Mesenchymal stem cell (in vitro differentiated cells and primary cell): ENCODE data around the gene DNAH2.

Experiments
- DNase-seq: peaks from one replicate; pipeline ENCODE4 v3.0.0-alpha.2; 2013
- H2AFZ ChIP-seq: one replicate; pipeline ENCODE4 v1.6.1; 2013; ENCODE audit warnings: low read depth, mild to moderate bottlenecking, control low read depth, inconsistent platforms, low read length, moderate library complexity
- H2AK5ac ChIP-seq: 2 replicates; pipeline ENCODE4 v1.6.1; 2013; ENCODE audit warnings: low read length, moderate library complexity, mild to moderate bottlenecking, inconsistent platforms; ENCODE audit not compliant: severe bottlenecking
- H2BK120ac ChIP-seq: one replicate; pipeline ENCODE4 v1.6.1; 2013; ENCODE audit warnings: low read depth, mild to moderate bottlenecking, inconsistent platforms, low read length, moderate library complexity
- H2BK12ac ChIP-seq, 2 experiments: one replicate each; pipeline ENCODE4 v1.6.1; 2013; ENCODE audit warnings: inconsistent platforms in 2 of 2, low read length in 2 of 2, mild to moderate bottlenecking in 2 of 2, moderate library complexity in 2 of 2, control low read depth in 1 of 2
- H2BK15ac ChIP-seq: one replicate; pipeline ENCODE4 v1.6.1; 2013; ENCODE audit warnings: mild to moderate bottlenecking, low read depth, inconsistent platforms; ENCODE audit not compliant: poor library complexity, severe bottlenecking
- H2BK5ac ChIP-seq: 2 replicates; pipeline ENCODE4 v1.6.1; 2013; ENCODE audit warnings: low read depth, mild to moderate bottlenecking, low read length, control low read depth, inconsistent platforms; ENCODE audit not compliant: poor library complexity, severe bottlenecking
- H3K14ac ChIP-seq, 2 experiments: one replicate each; pipeline ENCODE4 v1.6.1; 2013; ENCODE audit warnings: inconsistent platforms in 2 of 2, low read length in 2 of 2, control low read depth in 1 of 2, mild to moderate bottlenecking in 1 of 2, moderate library complexity in 1 of 2
- H3K18ac ChIP-seq, 2 experiments: one replicate each; pipeline ENCODE4 v1.6.1; 2013; ENCODE audit warnings: inconsistent platforms in 2 of 2, low read length in 2 of 2, control low read depth in 1 of 2, low read depth in 1 of 2, mild to moderate bottlenecking in 1 of 2
- H3K23ac ChIP-seq, 2 experiments: one replicate each; pipeline ENCODE4 v1.6.1; 2013; ENCODE audit warnings: inconsistent platforms in 2 of 2, low read length in 2 of 2, mild to moderate bottlenecking in 2 of 2, moderate library complexity in 2 of 2, control low read depth in 1 of 2
- H3K27ac ChIP-seq: 2 replicates; pipeline ENCODE4 v1.5.1; 2013; ENCODE audit warnings: mild to moderate bottlenecking, moderate library complexity, low read length, control low read depth, inconsistent platforms; ENCODE audit not compliant: poor library complexity, severe bottlenecking
- H3K27me3 ChIP-seq, 2 experiments: 2 replicates each; pipeline versions ENCODE4 v1.6.1 to v1.7.0; 2013; ENCODE audit warnings: low read length in 2 of 2, mild to moderate bottlenecking in 2 of 2, moderate library complexity in 2 of 2, control low read depth in 1 of 2, inconsistent platforms in 1 of 2; ENCODE audit not compliant: control insufficient read depth in 1 of 2, insufficient read depth in 1 of 2
- H3K36me3 ChIP-seq, 2 experiments: 2 replicates each; pipeline versions ENCODE4 v1.6.1 to v1.7.0; 2013; ENCODE audit warnings: low read length in 2 of 2, control low read depth in 1 of 2, inconsistent platforms in 1 of 2, low read depth in 1 of 2, mild to moderate bottlenecking in 1 of 2; ENCODE audit not compliant: insufficient read depth in 2 of 2, control insufficient read depth in 1 of 2
- H3K4ac ChIP-seq, 2 experiments: one replicate each; pipeline ENCODE4 v1.6.1; 2013; ENCODE audit warnings: inconsistent platforms in 2 of 2, low read length in 2 of 2, mild to moderate bottlenecking in 2 of 2, moderate library complexity in 2 of 2, control low read depth in 1 of 2, low read depth in 1 of 2
- H3K4me1 ChIP-seq: 2 replicates; pipeline ENCODE4 v1.6.1; 2013; ENCODE audit warnings: low read depth, low read length, control low read depth; ENCODE audit not compliant: control insufficient read depth, insufficient read depth
- H3K4me2 ChIP-seq: 2 replicates; pipeline ENCODE4 v1.6.1; 2013; ENCODE audit warnings: low read length, mild to moderate bottlenecking, inconsistent platforms; ENCODE audit not compliant: poor library complexity, severe bottlenecking
- H3K4me3 ChIP-seq, 2 experiments: 2 replicates each; pipeline versions ENCODE4 v1.5.1 to v1.7.0; 2013; ENCODE audit warnings: low read length in 2 of 2, mild to moderate bottlenecking in 2 of 2, control low read depth in 1 of 2, low read depth in 1 of 2; ENCODE audit not compliant: insufficient read depth in 1 of 2
- H3K79me1 ChIP-seq: replicated peaks from 2 replicates; pipeline ENCODE4 v1.6.1; 2013; ENCODE audit warnings: mild to moderate bottlenecking, control low read depth, low read length, inconsistent platforms; ENCODE audit not compliant: poor library complexity, severe bottlenecking
- H3K9ac ChIP-seq: 2 replicates; pipeline ENCODE4 v1.7.0; 2013; ENCODE audit warnings: mild to moderate bottlenecking, low read length, moderate library complexity
- H3K9me3 ChIP-seq: 2 replicates; pipeline ENCODE4 v1.7.0; 2013; ENCODE audit warnings: mild to moderate bottlenecking, low read length; ENCODE audit not compliant: control insufficient read depth
- H4K8ac ChIP-seq: one replicate; pipeline ENCODE4 v1.6.1; 2013; ENCODE audit warnings: inconsistent platforms, mild to moderate bottlenecking, low read length, moderate library complexity
- H4K91ac ChIP-seq: one replicate; pipeline ENCODE4 v1.6.1; 2013; ENCODE audit warnings: mild to moderate bottlenecking, low read length, inconsistent platforms
- WGBS: methylation state at CpG from one replicate; pipeline ENCODE4 v1.1.7; 2013; ENCODE audit warnings: mixed read lengths; 5-methylcytosine and 5-hydroxymethylcytosine counted together

DNAH2 gene

DNA sequence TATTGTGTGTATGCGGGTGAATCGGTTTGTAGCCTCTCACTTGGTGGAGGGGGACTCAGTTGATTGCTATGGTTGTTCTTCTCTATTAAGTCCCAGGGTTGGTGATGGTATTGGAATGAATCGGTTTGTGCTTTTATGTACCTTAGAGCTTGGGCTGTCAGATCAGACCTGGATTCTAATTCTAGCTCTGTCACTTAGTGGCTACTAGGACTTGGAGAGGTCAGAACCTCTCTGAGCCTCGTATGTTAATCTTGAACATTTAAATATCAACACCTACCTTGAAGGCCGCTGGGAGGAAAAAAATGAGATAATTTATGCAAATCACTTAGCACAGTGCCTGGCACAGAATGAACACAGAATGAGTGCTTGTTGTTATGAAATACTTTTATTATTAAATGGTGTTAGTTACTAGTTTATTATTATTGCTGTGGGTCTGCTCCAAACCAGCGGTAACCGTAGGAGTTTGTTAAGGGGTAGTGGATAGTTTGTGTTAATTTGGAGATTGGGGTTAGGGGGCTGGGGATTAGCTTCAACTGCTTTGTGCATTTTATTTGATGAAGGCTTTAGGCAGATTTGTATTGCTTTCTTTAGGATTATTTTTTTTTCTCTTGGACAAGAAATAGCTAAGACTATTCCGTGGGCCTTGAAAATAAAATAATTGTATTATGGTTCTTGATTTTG, 120.0 kb downstream of the DNAH2 start:
- peak overlapping the region; percentile 24 to 97 for H3K4me3 ChIP-seq
- peak overlapping the region; percentile 70 for H2AK5ac ChIP-seq
- peak overlapping the region; percentile 49 to 65 for H2BK12ac ChIP-seq
- H3K79me1 ChIP-seq = peaks cover 12% of the 10 kb centered on the region
- peak overlapping the region; percentile 98 for H3K9ac ChIP-seq
- peaks cover 0 to 6% of the 10 kb centered on the region in 2 experiments for H3K27me3 ChIP-seq
- H3K4ac ChIP-seq = peak overlapping the region in 1 of 2 experiments; percentile 78
- no peak overlapping the region for H3K14ac ChIP-seq
- H3K27ac ChIP-seq = peak overlapping the region; percentile 56
- 9% methylated on average over 6 of the region's 8 CpGs for WGBS
- no peak overlapping the region for H4K8ac ChIP-seq
- H4K91ac ChIP-seq = no peak overlapping the region
- H3K4me2 ChIP-seq = peak overlapping the region; percentile 99
- H2BK5ac ChIP-seq = no peak overlapping the region
- H3K36me3 ChIP-seq = peaks cover 3 to 12% of the 10 kb centered on the region in 2 experiments
- peak overlapping the region; percentile 57 for H2BK120ac ChIP-seq
- H3K4me1 ChIP-seq = peaks cover 38% of the 10 kb centered on the region
- H2AFZ ChIP-seq = no peak overlapping the region
- DNase-seq = no peak
- H3K23ac ChIP-seq = no peak overlapping the region
- H3K18ac ChIP-seq = peak overlapping the region in 1 of 2 experiments; percentile 69
- no peak overlapping the region for H2BK15ac ChIP-seq
- H3K9me3 ChIP-seq = no peaks in the 10 kb centered on the region

DNA sequence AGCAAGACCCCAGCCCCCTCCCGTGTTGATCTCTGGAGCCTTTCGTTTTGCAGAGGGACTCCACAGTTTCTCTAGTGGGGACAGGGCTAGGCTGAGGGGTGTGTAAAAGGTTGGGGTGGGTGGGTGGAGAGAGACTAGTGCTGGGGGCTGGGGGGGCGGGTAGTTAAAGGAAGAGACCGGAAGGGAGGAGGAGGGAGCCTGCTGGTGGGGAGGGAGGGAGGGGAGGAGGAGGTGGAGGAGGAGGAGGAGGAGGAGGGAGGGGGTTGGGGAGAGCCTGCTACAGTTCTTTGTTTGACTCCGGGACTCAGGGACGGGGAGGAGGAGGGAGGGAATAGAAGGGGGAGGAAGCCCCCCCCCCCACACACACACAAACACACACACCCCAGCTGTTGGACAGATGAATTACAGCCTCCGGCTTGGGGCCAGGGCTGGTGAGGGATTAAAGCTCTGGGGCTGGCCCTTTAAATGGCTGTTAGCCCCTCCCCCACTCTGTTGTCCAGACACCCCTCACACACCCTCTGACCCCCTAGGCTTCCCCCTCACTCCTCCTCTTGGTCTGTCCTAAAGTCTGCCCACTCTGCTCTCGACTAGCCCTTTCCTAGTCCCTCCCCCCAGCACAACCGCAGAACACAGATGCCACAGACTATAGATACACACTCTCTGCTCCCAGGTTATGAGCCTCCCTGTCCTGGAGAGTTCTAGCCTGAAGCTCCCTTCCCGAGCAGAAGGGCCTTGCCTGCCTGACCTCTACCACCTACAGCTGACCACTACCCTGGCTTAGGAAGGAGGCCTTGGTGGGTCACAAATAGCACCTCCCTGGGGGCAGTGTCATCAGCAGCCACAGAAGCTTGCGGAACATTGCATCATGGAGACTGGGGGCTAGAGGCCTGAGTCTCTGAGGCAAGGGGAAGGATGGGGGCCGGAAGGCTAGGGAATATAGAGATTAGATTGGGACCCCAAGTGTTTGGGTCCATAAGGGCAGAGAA, 120.8 kb downstream of the DNAH2 start:
- peaks cover 36% of the 10 kb centered on the region for H3K4me1 ChIP-seq
- WGBS = 19% methylated on average over 8 of the region's 12 CpGs
- peak overlapping the region; percentile 15 to 93 for H3K18ac ChIP-seq
- H3K27me3 ChIP-seq = no peaks in the 10 kb centered on the region
- H2BK5ac ChIP-seq = no peak overlapping the region
- H2BK120ac ChIP-seq = peak overlapping the region; percentile 57
- peak; percentile 90 for DNase-seq
- H2AFZ ChIP-seq = no peak overlapping the region
- H4K91ac ChIP-seq = no peak overlapping the region
- peaks cover 12% of the 10 kb centered on the region for H3K79me1 ChIP-seq
- peak overlapping the region; percentile 56 for H3K27ac ChIP-seq
- peak overlapping the region; percentile 98 for H3K9ac ChIP-seq
- H2AK5ac ChIP-seq = no peak overlapping the region
- H3K14ac ChIP-seq = peak overlapping the region in 1 of 2 experiments; percentile 83
- H4K8ac ChIP-seq = no peak overlapping the region
- H3K36me3 ChIP-seq = peaks cover 3 to 12% of the 10 kb centered on the region in 2 experiments
- H3K4me3 ChIP-seq = peak overlapping the region; percentile 24 to 97
- peak overlapping the region; percentile 16 to 89 for H3K4ac ChIP-seq
- H3K4me2 ChIP-seq = peak overlapping the region; percentile 57
- peak overlapping the region in 1 of 2 experiments; percentile 18 for H3K23ac ChIP-seq
- H2BK12ac ChIP-seq = peak overlapping the region in 1 of 2 experiments; percentile 87
- H3K9me3 ChIP-seq = no peaks in the 10 kb centered on the region
- H2BK15ac ChIP-seq = no peak overlapping the region

DNA sequence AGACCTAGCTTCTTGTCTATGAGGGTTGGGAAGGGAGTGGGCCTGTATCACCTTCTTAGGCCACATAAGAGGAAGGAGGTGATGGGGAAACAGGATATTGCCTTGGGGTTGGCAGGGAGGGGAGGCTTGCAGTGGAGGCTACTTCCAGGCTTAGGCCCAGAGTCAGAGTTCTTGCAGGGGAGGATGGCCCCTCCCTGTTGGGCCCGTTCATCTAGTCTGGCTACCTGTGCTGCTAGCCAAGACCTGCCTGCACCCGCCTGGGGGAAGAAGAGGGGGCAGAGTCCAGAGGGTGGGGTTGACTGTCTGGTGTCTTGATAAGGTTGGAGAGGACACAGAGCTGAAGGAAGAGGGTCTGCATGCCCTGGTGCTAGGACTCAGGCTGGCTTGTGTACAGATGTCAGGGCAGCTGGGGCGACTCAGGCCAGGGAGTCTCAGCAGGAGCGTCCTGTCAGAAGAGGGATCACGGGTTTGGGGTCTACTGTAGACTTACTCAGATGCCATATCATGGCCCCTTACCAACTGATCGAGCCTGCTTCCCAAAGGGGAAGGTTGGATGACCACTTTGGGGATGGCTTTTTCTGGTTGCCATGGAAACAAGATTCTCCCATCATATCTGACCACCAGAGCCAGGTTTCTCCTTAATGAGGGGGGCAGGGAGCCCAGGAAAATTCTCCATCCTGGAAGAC, 121.8 kb downstream of the DNAH2 start:
- Histone ChIP-seq H3K14ac (peak overlapping the region in 1 of 2 experiments; percentile 30), H3K4me3 (peak overlapping the region in 1 of 2 experiments; percentile 67), H2BK15ac (no peak overlapping the region), H3K4me2 (no peak overlapping the region), H3K27me3 (no peaks in the 10 kb centered on the region), H3K9ac (peak overlapping the region; percentile 71), H4K8ac (peak overlapping the region; percentile 3), H3K23ac (no peak overlapping the region), H4K91ac (peak overlapping the region; percentile 44), H3K18ac (peak overlapping the region; percentile 23 to 93), H3K4ac (peak overlapping the region in 1 of 2 experiments; percentile 89), H2BK12ac (peak overlapping the region; percentile 14 to 87), H2AFZ (no peak overlapping the region), H3K27ac (no peak overlapping the region), H2AK5ac (no peak overlapping the region), H2BK120ac (no peak overlapping the region), H3K4me1 (peaks cover 31% of the 10 kb centered on the region), H3K36me3 (peaks cover 3 to 12% of the 10 kb centered on the region in 2 experiments), H2BK5ac (no peak overlapping the region), H3K9me3 (no peaks in the 10 kb centered on the region), H3K79me1 (peaks cover 12% of the 10 kb centered on the region)
- 67% methylated on average over 5 of the region's 6 CpGs for WGBS
- peak; percentile 36 for DNase-seq
